Measurements from ENCODE around the gene FUCA2.

DNA sequence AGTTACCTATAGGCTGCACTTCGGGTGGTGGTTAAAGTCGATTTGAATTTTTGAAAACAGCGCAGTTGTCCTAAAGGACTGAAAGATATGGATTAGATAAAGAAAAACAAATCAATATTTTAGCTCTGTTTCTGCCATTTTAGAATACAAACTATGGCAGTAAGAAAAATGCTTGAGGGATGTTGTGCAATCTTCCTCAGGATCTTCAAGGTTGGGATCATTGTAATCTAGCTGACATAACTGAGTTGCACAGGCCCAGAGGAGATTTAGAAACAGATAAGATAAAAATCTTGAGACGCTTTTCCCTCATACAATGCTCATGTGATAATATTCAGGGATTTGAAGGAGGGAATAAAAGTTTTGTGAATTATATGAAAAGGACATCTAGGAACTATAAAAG lies 60.0 kb downstream of the FUCA2 start:
- no peak for TF ChIP-seq CTCF (IDR thresholded peaks at IDR 0.05)
- TF ChIP-seq POLR2AphosphoS5 (IDR thresholded peaks at IDR 0.05) = no peak
- no peak for TF ChIP-seq POLR2A (IDR thresholded peaks at IDR 0.05)
